NCI-H146 treated with DMSO at 0.1 percent for 48 hours (cell line): ENCODE results near the gene ANKS1B.

Experiments
- DNase-seq: peaks from one replicate; lab custom pipeline; 2025; ENCODE audit not compliant: unreplicated experiment; lab: John Stamatoyannopoulos, UW

Gene ANKS1B

GRCh38 chr12:98748463-98748862 is 1236.3 kb downstream of the ANKS1B start:
- DNase-seq = no peak

GRCh38 chr12:98745578-98746391 is 1239.0 kb downstream of the ANKS1B start:
- DNase-seq = no peak

- no peak for DNase-seq
Measured at GRCh38 chr12:98744680-98745079, 1240.1 kb downstream of the ANKS1B start.

- DNase-seq = no peak
Measured at GRCh38 chr12:98743362-98743953, 1241.3 kb downstream of the ANKS1B start.

GRCh38 chr12:98741556-98742265 is 1243.0 kb downstream of the ANKS1B start:
- no peak for DNase-seq

DNA sequence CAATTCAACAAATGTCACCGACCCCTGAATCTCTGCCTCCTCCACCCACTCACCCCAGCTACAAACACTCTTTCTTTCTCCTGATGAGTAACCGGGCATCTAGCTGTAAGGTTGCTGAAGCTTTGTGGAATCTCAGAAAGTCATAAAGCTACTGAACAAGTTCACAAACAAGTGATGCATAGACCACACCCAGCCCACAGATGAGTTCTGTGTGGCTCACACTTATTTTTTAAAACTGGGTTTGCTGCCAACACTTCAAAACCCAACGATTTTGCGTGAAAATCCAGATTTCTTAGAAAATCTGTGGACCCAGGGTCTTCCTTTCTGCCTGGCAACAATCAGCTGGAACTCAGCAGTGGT is 1243.6 kb downstream of the ANKS1B start:
- DNase-seq = no peak

- DNase-seq = no peak
Measured at GRCh38 chr12:98740751-98741150, 1244.0 kb downstream of the ANKS1B start.

DNA sequence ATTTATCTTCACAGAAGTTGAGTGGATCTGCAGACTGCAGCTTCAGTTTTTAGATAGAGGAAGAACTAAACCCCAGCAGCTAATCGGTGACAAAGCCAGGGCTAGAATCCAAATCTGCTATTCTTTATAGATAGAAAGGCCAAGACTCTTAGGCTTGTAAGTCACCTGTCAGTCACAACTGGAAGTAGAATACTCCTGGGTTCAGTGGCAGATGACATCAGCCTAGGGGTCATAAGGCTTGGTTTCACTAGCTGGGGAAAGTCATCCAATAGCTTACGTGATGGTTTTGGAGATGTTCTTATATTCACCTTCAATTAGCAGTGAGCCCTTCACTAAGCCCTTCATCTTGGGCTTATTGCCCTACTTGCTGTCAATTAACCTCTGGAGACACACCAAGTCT is 1246.2 kb downstream of the ANKS1B start:
- no peak for DNase-seq

GRCh38 chr12:98738002-98738401 is 1246.7 kb downstream of the ANKS1B start:
- DNase-seq = no peak

DNA sequence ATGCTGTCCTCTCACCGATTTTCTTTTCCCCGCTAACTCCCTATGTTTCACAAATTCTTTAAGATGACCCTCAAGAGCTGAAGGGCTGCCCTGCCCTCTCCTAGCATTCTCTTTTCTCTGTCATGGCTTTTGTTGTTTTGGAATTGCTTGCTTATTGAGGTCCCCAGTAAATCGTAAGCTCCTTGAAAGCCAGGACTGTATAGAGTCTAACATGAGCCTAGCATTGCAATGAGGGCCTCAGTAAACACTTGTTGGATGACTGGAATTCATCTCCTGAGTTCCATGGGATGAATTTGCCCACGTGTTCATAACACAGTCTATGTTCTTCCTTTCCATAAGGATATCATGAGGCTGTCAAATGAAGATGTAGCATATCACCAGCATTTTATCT is 1247.4 kb downstream of the ANKS1B start:
- DNase-seq = no peak

GRCh38 chr12:98736352-98737321 is 1248.1 kb downstream of the ANKS1B start:
- DNase-seq = peak; percentile 25

- DNase-seq = no peak
Measured at GRCh38 chr12:98735821-98736220, 1248.9 kb downstream of the ANKS1B start.

GRCh38 chr12:98733667-98734350 is 1250.9 kb downstream of the ANKS1B start:
- no peak for DNase-seq

DNA sequence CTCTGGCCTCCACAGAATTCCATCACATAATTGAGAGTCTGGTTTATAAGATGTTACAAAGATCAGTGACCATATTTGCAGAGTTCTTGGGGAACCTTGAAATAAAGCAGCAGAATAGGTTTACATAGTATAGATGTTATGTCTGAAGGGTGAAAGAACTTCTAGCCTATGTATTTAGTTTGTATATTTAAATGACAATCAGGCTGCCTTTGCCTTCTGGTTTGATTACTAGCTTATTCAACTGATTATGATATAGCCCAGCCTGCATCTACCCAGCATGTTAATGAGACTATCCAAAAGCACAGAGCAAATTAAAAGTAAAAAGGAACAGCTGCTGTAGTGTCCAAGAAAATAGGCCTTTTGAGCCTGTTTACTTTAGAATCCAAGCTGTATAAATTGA is 1254.3 kb downstream of the ANKS1B start:
- DNase-seq = no peak

DNA sequence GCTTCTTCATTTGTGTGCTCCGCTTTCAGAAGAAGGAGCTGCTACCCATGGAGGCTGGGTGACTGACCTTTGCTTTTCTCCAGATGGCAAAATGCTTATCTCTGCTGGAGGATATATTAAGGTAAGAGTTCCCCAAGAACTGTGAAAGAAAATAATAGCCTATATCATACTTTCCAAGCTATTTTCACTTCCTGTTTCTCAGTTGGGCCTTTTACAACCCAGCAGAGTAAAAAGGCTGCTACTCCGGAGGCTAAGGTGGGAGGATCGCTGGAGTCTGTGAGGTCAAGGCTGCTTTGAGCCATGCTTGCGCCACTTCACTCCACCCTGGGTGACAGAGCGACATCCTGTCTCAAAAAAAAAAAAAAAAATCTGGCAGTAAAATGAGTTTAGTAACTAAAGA is 1257.5 kb downstream of the ANKS1B start:
- DNase-seq = no peak

GRCh38 chr12:98725476-98726247 is 1259.1 kb downstream of the ANKS1B start:
- DNase-seq = no peak

GRCh38 chr12:98724384-98725155 is 1260.2 kb downstream of the ANKS1B start:
- DNase-seq = no peak

GRCh38 chr12:98721204-98721702 is 1263.5 kb downstream of the ANKS1B start:
- no peak for DNase-seq
